Keratinocyte (primary cell): Measurements from ENCODE around the gene TMEM87B. TPM values are rescaled to one million over a fixed set of nuclear protein-coding genes. Genes with fewer than 3 reads are reported as not detected.

ENCODE experiments used
- DNase-seq: peaks from one replicate; pipeline ENCODE4 v3.0.0-alpha.2; 2011; ENCODE audit warnings: low read depth, missing footprints, low spot score
- FAIRE-seq: peaks from 2 replicates; lab custom pipeline; 2011; peaks lifted over from hg19 to GRCh38; lab: Jason Lieb, UNC
- H2AFZ ChIP-seq: 2 replicates; pipeline ENCODE4 v1.6.0; 2012; ENCODE audit warnings: low read length, control low read depth, inconsistent platforms; ENCODE audit not compliant: control insufficient read depth
- H3K27ac ChIP-seq: 2 replicates; pipeline ENCODE4 v1.5.1; 2011; ENCODE audit warnings: low read length; ENCODE audit not compliant: control insufficient read depth, insufficient read depth
- H3K27me3 ChIP-seq: 3 replicates; pipeline ENCODE4 v1.6.0; 2011; ENCODE audit warnings: low read length; ENCODE audit not compliant: control insufficient read depth, insufficient read depth; ENCODE audit errors: extremely low read depth
- H3K36me3 ChIP-seq, 2 experiments: 2 replicates in 1 of 2; 3 replicates in 1 of 2; pipeline ENCODE4 v1.5.1; 2011; ENCODE audit warnings: low read length in 2 of 2, mild to moderate bottlenecking in 1 of 2; ENCODE audit not compliant: control insufficient read depth in 2 of 2, insufficient read depth in 2 of 2; ENCODE audit errors: extremely low read depth in 1 of 2
- H3K4me1 ChIP-seq: 3 replicates; pipeline ENCODE4 v1.5.1; 2011; ENCODE audit warnings: low read length; ENCODE audit not compliant: control insufficient read depth, insufficient read depth; ENCODE audit errors: extremely low read depth
- H3K4me2 ChIP-seq: 3 replicates; pipeline ENCODE4 v1.6.0; 2011; ENCODE audit warnings: low read depth, low read length; ENCODE audit not compliant: control insufficient read depth, insufficient read depth; ENCODE audit errors: extremely low read depth
- H3K4me3 ChIP-seq, 3 experiments: fragments of 200-600 bp in 1 of 3; sonication (generic) in 1 of 3; 2 replicates in 2 of 3; 3 replicates in 1 of 3; pipeline ENCODE4 v1.5.1; 2011 to 2016; ENCODE audit warnings: low read length in 3 of 3, mild to moderate bottlenecking in 3 of 3, control low read depth in 2 of 3, inconsistent platforms in 1 of 3, low read depth in 1 of 3, mixed read lengths in 1 of 3, mixed run types in 1 of 3, moderate library complexity in 1 of 3; ENCODE audit not compliant: control insufficient read depth in 2 of 3, insufficient read depth in 2 of 3; ENCODE audit errors: extremely low read depth in 1 of 3
- H3K79me2 ChIP-seq: 2 replicates; pipeline ENCODE4 v1.6.0; 2012; ENCODE audit warnings: low read length; ENCODE audit not compliant: control insufficient read depth, insufficient read depth
- H3K9ac ChIP-seq: 3 replicates; pipeline ENCODE4 v1.6.0; 2011; ENCODE audit warnings: low read length; ENCODE audit not compliant: control insufficient read depth, insufficient read depth; ENCODE audit errors: extremely low read depth
- H3K9me1 ChIP-seq: 3 replicates; pipeline ENCODE4 v1.6.0; 2011; ENCODE audit warnings: low read length; ENCODE audit not compliant: control insufficient read depth, insufficient read depth; ENCODE audit errors: extremely low read depth
- H3K9me3 ChIP-seq: 2 replicates; pipeline ENCODE4 v1.5.1; 2012; ENCODE audit warnings: low read depth, low read length; ENCODE audit not compliant: control insufficient read depth
- H4K20me1 ChIP-seq: 3 replicates; pipeline ENCODE4 v1.6.0; 2011; ENCODE audit warnings: low read length; ENCODE audit not compliant: control insufficient read depth, insufficient read depth; ENCODE audit errors: extremely low read depth
- CTCF ChIP-seq, 3 experiments: IDR thresholded peaks in 1 of 3; conservative IDR thresholded peaks in 1 of 3; optimal IDR thresholded peaks in 1 of 3; 2 replicates in 2 of 3; 3 replicates in 1 of 3; pipeline versions ENCODE3 to v1.5.1; 2011; ENCODE audit warnings: low read length in 3 of 3, mild to moderate bottlenecking in 3 of 3, moderate library complexity in 2 of 3, control low read depth in 1 of 3, inconsistent platforms in 1 of 3; ENCODE audit not compliant: insufficient read depth in 2 of 3; ENCODE audit errors: extremely low read depth in 1 of 3
- EZH2 ChIP-seq: IDR thresholded peaks from one replicate; pipeline ENCODE4 v1.6.1; 2012; ENCODE audit warnings: inconsistent platforms, mild to moderate bottlenecking, low read length, moderate library complexity
- dilution Hi-C: fragments of 300-500 bp; cut with MboI; formaldehyde crosslinking; loops from one replicate; pipeline ENCODE4 v1.7.0; 2020; ENCODE audit warnings: low sequenced_read_pairs; ENCODE audit not compliant: extremely low pct_ligation_motif_present
- polyA plus RNA-seq, 5 experiments: library from polyadenylated mRNA; depleted of rRNA in 3 of 5; stranded (reverse) in 3 of 5; stranded (forward) in 1 of 5; unstranded in 1 of 5; fragments of >200 nt; gene quantifications; 1 replicate in 1 of 5; 2 replicates in 3 of 5; 3 replicates in 1 of 5; pipeline versions ENCODE4 v1.2.1 to v1.2.3, GENCODE V29; 2011 to 2012; ENCODE audit warnings: missing spikeins in 2 of 5, low read depth in 1 of 5, low replicate concordance in 1 of 5

Gene TMEM87B
- polyA plus RNA-seq, 1 donor (not counting 4 experiments of a cell fraction or from before 2014, with no cell fraction given), result 37.3 TPM

GRCh38 chr2:112018846-112019245 lies 36.2 kb upstream of the TMEM87B start:
- no peak for DNase-seq
- no peak overlapping the region for H3K9ac ChIP-seq
- H3K4me2 ChIP-seq, result no peak overlapping the region
- no peaks in the 10 kb centered on the region for H3K9me3 ChIP-seq
- no peak overlapping the region for H2AFZ ChIP-seq
- no peaks in the 10 kb centered on the region for H3K79me2 ChIP-seq
- H3K4me3 ChIP-seq, result no peak overlapping the region
- no peaks in the 10 kb centered on the region for H4K20me1 ChIP-seq
- no peak overlapping the region for H3K27ac ChIP-seq
- dilution Hi-C loops, result loop anchor here (25.0 kb wide), 1 partner anchor 107 kb away; no protein-coding TSS in a partner anchor
- peaks cover 28% of the 10 kb centered on the region for H3K27me3 ChIP-seq
- no peaks in the 10 kb centered on the region for H3K9me1 ChIP-seq
- TF ChIP-seq CTCF (optimal IDR thresholded peaks at IDR 0.05 in 1 of 3, IDR thresholded peaks at IDR 0.05 in 1 of 3, conservative IDR thresholded peaks at IDR 0.05 in 1 of 3; ENCODE audit: extremely low read depth in 1 of 3, insufficient read depth in 2 of 3, low read length in 3 of 3) (no peak), EZH2 (no peak)
- H3K4me1 ChIP-seq, result no peaks in the 10 kb centered on the region
- FAIRE-seq, result no peak
- H3K36me3 ChIP-seq, result no peaks in the 10 kb centered on the region

- DNase-seq (no peak), FAIRE-seq (no peak)
- H3K79me2 ChIP-seq, result no peaks in the 10 kb centered on the region
- H3K9ac ChIP-seq, result no peak overlapping the region
- dilution Hi-C loops, result loop anchor here (25.0 kb wide), 1 partner anchor 107 kb away; no protein-coding TSS in a partner anchor
- H3K4me3 ChIP-seq, result no peak overlapping the region
- no peak overlapping the region for H3K4me2 ChIP-seq
- no peak overlapping the region for H2AFZ ChIP-seq
- peaks cover 32% of the 10 kb centered on the region for H3K27me3 ChIP-seq
- no peaks in the 10 kb centered on the region for H3K4me1 ChIP-seq
- no peak overlapping the region for H3K27ac ChIP-seq
- H3K9me1 ChIP-seq, result no peaks in the 10 kb centered on the region
- TF ChIP-seq EZH2, result no peak
- TF ChIP-seq CTCF (optimal IDR thresholded peaks at IDR 0.05 in 1 of 3, IDR thresholded peaks at IDR 0.05 in 1 of 3, conservative IDR thresholded peaks at IDR 0.05 in 1 of 3; ENCODE audit: extremely low read depth in 1 of 3, insufficient read depth in 2 of 3, low read length in 3 of 3), result no peak
- H3K9me3 ChIP-seq, result no peaks in the 10 kb centered on the region
- no peaks in the 10 kb centered on the region for H3K36me3 ChIP-seq
- H4K20me1 ChIP-seq, result no peaks in the 10 kb centered on the region
Measured at GRCh38 chr2:112019569-112019982, 35.5 kb upstream of the TMEM87B start.
